ENCODE results near the gene GATAD2B. TPM values are rescaled to one million over a fixed set of nuclear protein-coding genes. Genes with fewer than 3 reads are reported as not detected.

The GATAD2B gene
- polyA plus RNA-seq, 2 of the 4 experiments (the other 2 are of a cell fraction), result 4.9 to 8.2 TPM

- TF ChIP-seq, protein P1, sequence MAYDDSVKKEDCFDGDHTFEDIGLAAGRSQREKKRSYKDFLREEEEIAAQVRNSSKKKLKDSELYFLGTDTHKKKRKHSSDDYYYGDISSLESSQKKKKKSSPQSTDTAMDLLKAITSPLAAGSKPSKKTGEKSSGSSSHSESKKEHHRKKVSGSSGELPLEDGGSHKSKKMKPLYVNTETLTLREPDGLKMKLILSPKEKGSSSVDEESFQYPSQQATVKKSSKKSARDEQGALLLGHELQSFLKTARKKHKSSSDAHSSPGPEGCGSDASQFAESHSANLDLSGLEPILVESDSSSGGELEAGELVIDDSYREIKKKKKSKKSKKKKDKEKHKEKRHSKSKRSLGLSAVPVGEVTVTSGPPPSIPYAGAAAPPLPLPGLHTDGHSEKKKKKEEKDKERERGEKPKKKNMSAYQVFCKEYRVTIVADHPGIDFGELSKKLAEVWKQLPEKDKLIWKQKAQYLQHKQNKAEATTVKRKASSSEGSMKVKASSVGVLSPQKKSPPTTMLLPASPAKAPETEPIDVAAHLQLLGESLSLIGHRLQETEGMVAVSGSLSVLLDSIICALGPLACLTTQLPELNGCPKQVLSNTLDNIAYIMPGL (CRISPR knock-in tag; IDR thresholded peaks at IDR 0.05; ENCODE audit: borderline replicate concordance), result no peak
- TF ChIP-seq HOXB13 (CRISPR knock-in tag; IDR thresholded peaks at IDR 0.05; ENCODE audit: low read depth), result no peak
Observed at GRCh38 chr1:153921080-153921802, 1.5 kb downstream of the GATAD2B start (continued).

GRCh38 chr1:153919876-153920852 is 2.6 kb downstream of the GATAD2B start:
- CTCF ChIA-PET, result interaction anchor here (0.6 to 4.5 kb wide), 11 partner anchors 14 to 123 kb away, joined by 3 to 15 read pairs (median 3); partner anchors contain the start of gene JTB
- DNase-seq (ENCODE audit: low read depth in 1 of 2, low spot score in 1 of 2), result peak in 1 of 2 experiments; percentile 18
- H3K4me3 ChIP-seq, result no peak overlapping the region

DNA sequence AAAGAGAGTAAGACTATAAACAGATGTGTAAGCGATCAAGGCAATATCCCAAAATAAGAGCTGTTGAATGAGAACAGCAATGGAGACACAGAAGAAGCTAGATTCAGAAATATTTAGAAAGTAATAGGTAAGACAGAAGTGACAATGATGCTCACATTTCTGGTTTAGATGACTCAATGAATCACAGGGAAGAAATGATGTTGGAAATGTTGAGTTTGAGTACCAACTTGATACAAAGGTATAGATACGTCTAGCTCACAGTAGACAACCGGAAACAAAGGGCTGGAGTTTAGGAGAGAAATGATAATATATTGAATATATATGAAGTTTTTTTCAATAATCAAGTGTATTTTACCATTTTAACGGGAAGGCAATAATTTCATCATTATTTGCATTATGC is 6.5 kb downstream of the GATAD2B start:
- Histone ChIP-seq H3K27ac (no peak overlapping the region), H3K4me1 (peaks cover 17% of the 10 kb centered on the region), H3K4me2 (no peak overlapping the region), H3K4me3 (no peak overlapping the region), H3K9me3 (no peaks in the 10 kb centered on the region)
- WGBS (ENCODE audit: missing lambda C conversion rate), result 92% methylated on average over 4 of the region's 4 CpGs
- POLR2A ChIA-PET, result no interaction called here
- TF ChIP-seq POLR2A (IDR thresholded peaks at IDR 0.05; ENCODE audit: low read length), result no peak
- no peak for TF ChIP-seq RFX5 (IDR thresholded peaks at IDR 0.05)
- TF ChIP-seq, protein P2, sequence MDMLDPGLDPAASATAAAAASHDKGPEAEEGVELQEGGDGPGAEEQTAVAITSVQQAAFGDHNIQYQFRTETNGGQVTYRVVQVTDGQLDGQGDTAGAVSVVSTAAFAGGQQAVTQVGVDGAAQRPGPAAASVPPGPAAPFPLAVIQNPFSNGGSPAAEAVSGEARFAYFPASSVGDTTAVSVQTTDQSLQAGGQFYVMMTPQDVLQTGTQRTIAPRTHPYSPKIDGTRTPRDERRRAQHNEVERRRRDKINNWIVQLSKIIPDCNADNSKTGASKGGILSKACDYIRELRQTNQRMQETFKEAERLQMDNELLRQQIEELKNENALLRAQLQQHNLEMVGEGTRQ (IDR thresholded peaks at IDR 0.05), result no peak
- no peak for TF ChIP-seq HOXB5 (CRISPR knock-in tag; IDR thresholded peaks at IDR 0.05)
- no peak for TF ChIP-seq NPAS2 (CRISPR knock-in tag; IDR thresholded peaks at IDR 0.05; ENCODE audit: borderline replicate concordance)
- TF ChIP-seq ZC3H11A (IDR thresholded peaks at IDR 0.05), result no peak
- no peak for TF ChIP-seq CBX8 (IDR thresholded peaks at IDR 0.05)
- TF ChIP-seq NFE2L2 (conservative IDR thresholded peaks at IDR 0.05; ENCODE audit: low read length), result no peak
- TF ChIP-seq POLR2AphosphoS2 (conservative IDR thresholded peaks at IDR 0.05; ENCODE audit: low read length), result no peak
- no peak for TF ChIP-seq ZNF302 (CRISPR knock-in tag; IDR thresholded peaks at IDR 0.05)
- TF ChIP-seq TFCP2L1 (CRISPR knock-in tag; IDR thresholded peaks at IDR 0.05), result no peak
- TF ChIP-seq, protein P3, sequence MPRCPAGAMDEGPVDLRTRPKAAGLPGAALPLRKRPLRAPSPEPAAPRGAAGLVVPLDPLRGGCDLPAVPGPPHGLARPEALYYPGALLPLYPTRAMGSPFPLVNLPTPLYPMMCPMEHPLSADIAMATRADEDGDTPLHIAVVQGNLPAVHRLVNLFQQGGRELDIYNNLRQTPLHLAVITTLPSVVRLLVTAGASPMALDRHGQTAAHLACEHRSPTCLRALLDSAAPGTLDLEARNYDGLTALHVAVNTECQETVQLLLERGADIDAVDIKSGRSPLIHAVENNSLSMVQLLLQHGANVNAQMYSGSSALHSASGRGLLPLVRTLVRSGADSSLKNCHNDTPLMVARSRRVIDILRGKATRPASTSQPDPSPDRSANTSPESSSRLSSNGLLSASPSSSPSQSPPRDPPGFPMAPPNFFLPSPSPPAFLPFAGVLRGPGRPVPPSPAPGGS (IDR thresholded peaks at IDR 0.05), result no peak
- TF ChIP-seq, protein P4, sequence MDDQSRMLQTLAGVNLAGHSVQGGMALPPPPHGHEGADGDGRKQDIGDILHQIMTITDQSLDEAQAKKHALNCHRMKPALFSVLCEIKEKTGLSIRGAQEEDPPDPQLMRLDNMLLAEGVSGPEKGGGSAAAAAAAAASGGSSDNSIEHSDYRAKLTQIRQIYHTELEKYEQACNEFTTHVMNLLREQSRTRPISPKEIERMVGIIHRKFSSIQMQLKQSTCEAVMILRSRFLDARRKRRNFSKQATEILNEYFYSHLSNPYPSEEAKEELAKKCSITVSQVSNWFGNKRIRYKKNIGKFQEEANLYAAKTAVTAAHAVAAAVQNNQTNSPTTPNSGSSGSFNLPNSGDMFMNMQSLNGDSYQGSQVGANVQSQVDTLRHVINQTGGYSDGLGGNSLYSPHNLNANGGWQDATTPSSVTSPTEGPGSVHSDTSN (IDR thresholded peaks at IDR 0.05), result no peak
- no peak for TF ChIP-seq RCOR1 (IDR thresholded peaks at IDR 0.05; ENCODE audit: low read depth, low read length)
- TF ChIP-seq TP53 (CRISPR knock-in tag; IDR thresholded peaks at IDR 0.05), result no peak
- TF ChIP-seq SREBF2 (IDR thresholded peaks at IDR 0.05), result no peak
- TF ChIP-seq KDM1A (IDR thresholded peaks at IDR 0.05; ENCODE audit: low read depth), result no peak
- TF ChIP-seq ZFP36 (IDR thresholded peaks at IDR 0.05; ENCODE audit: borderline replicate concordance, partially characterized antibody), result no peak
- TF ChIP-seq JUN (IDR thresholded peaks at IDR 0.05), result no peak
- TF ChIP-seq HEYL (CRISPR knock-in tag; IDR thresholded peaks at IDR 0.05), result no peak
- CTCF ChIA-PET, result no interaction called here
- DNase-seq (ENCODE audit: low read depth in 1 of 2, low spot score in 1 of 2) (no peak), FAIRE-seq (no peak), ATAC-seq (no peak)

More at GRCh38 chr1:153919876-153920852, 2.6 kb downstream of the GATAD2B start:
- Histone ChIP-seq H3K4me2 (peak overlapping the region; percentile 72), H3K9me3 (no peaks in the 10 kb centered on the region), H3K4me1 (peaks cover 24% of the 10 kb centered on the region), H3K27ac (0 out of 6 replicates have a peak overlapping the region, but pooled peaks of 1 of the 2 experiments have one; percentile 12)
- FAIRE-seq (no peak), ATAC-seq (no peak)
- TF ChIP-seq RAD21 (conservative IDR thresholded peaks at IDR 0.05 in 1 of 2, IDR thresholded peaks at IDR 0.05 in 1 of 2) (peak in 1 of 2 experiments; percentile 20; a peak in 2 of 5 replicates), ZC3H11A (IDR thresholded peaks at IDR 0.05) (no peak)
- WGBS (ENCODE audit: missing lambda C conversion rate), result 68% methylated on average over 4 of the region's 4 CpGs
- POLR2A ChIA-PET, result no interaction called here
